SK-N-SH treated with all-trans-retinoic acid at 6 μM for 48 hours (cell line): Measurements from ENCODE around the gene ADAP1.

Source experiments
- ATAC-seq: fragments of 200-7000 bp; cut with Tn5 transposase; 3 replicates; pipeline ENCODE4 v1.9.1; 2020; ENCODE audit warnings: mild to moderate bottlenecking, moderate library complexity
- ARNTL ChIP-seq: fragments of 450-650 bp; formaldehyde crosslinking; IDR thresholded peaks from 2 replicates; pipeline ENCODE4 v1.5.0; 2020; ENCODE audit warnings: low read depth, mild to moderate bottlenecking, moderate library complexity, borderline replicate concordance
- CREB5 ChIP-seq: fragments of 250-450 bp; sonication (Bioruptor Pico); IDR thresholded peaks from 2 replicates; pipeline ENCODE4 v1.5.1; 2020; ENCODE audit warnings: low read depth, mild to moderate bottlenecking, moderate library complexity
- CSRNP3 ChIP-seq: fragments of 250-450 bp; sonication (Bioruptor Pico); IDR thresholded peaks from 2 replicates; pipeline ENCODE4 v1.5.1; 2021; ENCODE audit warnings: mild to moderate bottlenecking, moderate library complexity
- ESRRG ChIP-seq: fragments of 250-450 bp; sonication (Bioruptor Pico); IDR thresholded peaks from 2 replicates; pipeline ENCODE4 v1.6.1; 2021; ENCODE audit warnings: mild to moderate bottlenecking
- GLIS3 ChIP-seq: fragments of 250-450 bp; sonication (Bioruptor Pico); IDR thresholded peaks from 2 replicates; pipeline ENCODE4 v1.5.0; 2020; ENCODE audit warnings: mild to moderate bottlenecking, moderate library complexity
- ISL1 ChIP-seq: fragments of 250-450 bp; sonication (Bioruptor Pico); IDR thresholded peaks from 2 replicates; pipeline ENCODE4 v2.1.2; 2022; ENCODE audit warnings: mild to moderate bottlenecking, moderate library complexity
- OSR1 ChIP-seq: fragments of 250-450 bp; sonication (Bioruptor Pico); IDR thresholded peaks from 2 replicates; pipeline ENCODE4 v1.8.0; 2022; ENCODE audit warnings: moderate library complexity, mild to moderate bottlenecking, inconsistent platforms
- PATZ1 ChIP-seq: fragments of 250-450 bp; sonication (Bioruptor Pico); IDR thresholded peaks from 2 replicates; pipeline ENCODE4 v1.8.0; 2020; ENCODE audit warnings: mild to moderate bottlenecking, moderate library complexity, borderline replicate concordance
- PPARA ChIP-seq: fragments of 250-450 bp; sonication (Bioruptor Pico); IDR thresholded peaks from 2 replicates; pipeline ENCODE4 v1.5.0; 2020; ENCODE audit warnings: mild to moderate bottlenecking, borderline replicate concordance
- RARB ChIP-seq: fragments of 250-450 bp; sonication (Bioruptor Pico); IDR thresholded peaks from 2 replicates; pipeline ENCODE4 v1.8.0; 2021; ENCODE audit warnings: mild to moderate bottlenecking, moderate library complexity
- SNAI2 ChIP-seq: fragments of 250-450 bp; sonication (Bioruptor Pico); IDR thresholded peaks from 2 replicates; pipeline ENCODE4 v1.5.0; 2020; ENCODE audit warnings: mild to moderate bottlenecking, moderate library complexity
- TCF4 ChIP-seq: fragments of 250-450 bp; sonication (Bioruptor Pico); IDR thresholded peaks from 2 replicates; pipeline ENCODE4 v1.8.0; 2021; ENCODE audit warnings: mild to moderate bottlenecking, moderate library complexity, borderline replicate concordance
- TOX ChIP-seq: fragments of 250-450 bp; sonication (Bioruptor Pico); IDR thresholded peaks from 2 replicates; pipeline ENCODE4 v1.8.0; 2021; ENCODE audit warnings: mild to moderate bottlenecking, moderate library complexity, borderline replicate concordance
- TSHZ2 ChIP-seq: fragments of 250-450 bp; sonication (Bioruptor Pico); IDR thresholded peaks from 2 replicates; pipeline ENCODE4 v1.5.0; 2020; ENCODE audit warnings: mild to moderate bottlenecking, moderate library complexity
- ZFP3 ChIP-seq: fragments of 250-450 bp; sonication (Bioruptor Pico); IDR thresholded peaks from 2 replicates; pipeline ENCODE4 v1.5.0; 2020; ENCODE audit warnings: mild to moderate bottlenecking, moderate library complexity
- ZFP30 ChIP-seq: fragments of 450-650 bp; formaldehyde crosslinking; IDR thresholded peaks from 2 replicates; pipeline ENCODE4 v1.5.0; 2022; ENCODE audit warnings: mild to moderate bottlenecking, moderate library complexity
- ZNF70 ChIP-seq: fragments of 450-650 bp; formaldehyde crosslinking; IDR thresholded peaks from 2 replicates; pipeline ENCODE4 v1.5.0; 2020; ENCODE audit warnings: mild to moderate bottlenecking, moderate library complexity
- ZNF8 ChIP-seq: fragments of 450-650 bp; formaldehyde crosslinking; IDR thresholded peaks from 2 replicates; pipeline ENCODE4 v1.5.0; 2020; ENCODE audit warnings: mild to moderate bottlenecking, moderate library complexity

Gene ADAP1

GRCh38 chr7:900331-901040 is 54.0 kb downstream of the ADAP1 start:
- TF ChIP-seq CREB5 (no peak), CSRNP3 (CRISPR knock-in tag) (no peak), PPARA (CRISPR knock-in tag) (no peak), ISL1 (CRISPR knock-in tag) (no peak), GLIS3 (CRISPR knock-in tag) (no peak), TSHZ2 (CRISPR knock-in tag) (no peak), ZNF70 (CRISPR knock-in tag) (no peak), TOX (no peak), TCF4 (CRISPR knock-in tag) (no peak), ARNTL (no peak), RARB (no peak), ZNF8 (no peak), PATZ1 (CRISPR knock-in tag) (no peak), OSR1 (CRISPR knock-in tag) (no peak), ZFP3 (CRISPR knock-in tag) (no peak), SNAI2 (CRISPR knock-in tag) (no peak)
- no peak for ATAC-seq

GRCh38 chr7:899806-900205 is 54.7 kb downstream of the ADAP1 start:
- ATAC-seq: no peak
- TF ChIP-seq ZFP30 (CRISPR knock-in tag): no peak
- TF ChIP-seq CREB5: no peak
- TF ChIP-seq RARB: no peak
- no peak for TF ChIP-seq TSHZ2 (CRISPR knock-in tag)
- no peak for TF ChIP-seq ESRRG
- TF ChIP-seq OSR1 (CRISPR knock-in tag): no peak
